Choroid plexus epithelial cell (primary cell): Measurements from ENCODE around the gene PNPLA2.

ENCODE experiments used
- DNase-seq: peaks from one replicate; pipeline ENCODE4 v3.0.0-alpha.2; 2010; ENCODE audit warnings: low read depth
- H3K4me3 ChIP-seq: 2 replicates; pipeline ENCODE4 v1.5.1; 2011; ENCODE audit warnings: low read depth, mild to moderate bottlenecking, control low read depth, low read length, moderate library complexity
- TF ChIP-seq, protein P1 (sequence below): conservative IDR thresholded peaks from 2 replicates; pipeline ENCODE4 v1.5.1; 2011; ENCODE audit warnings: low read depth, mild to moderate bottlenecking, control low read depth, inconsistent platforms, low read length, moderate library complexity

The PNPLA2 gene

DNA sequence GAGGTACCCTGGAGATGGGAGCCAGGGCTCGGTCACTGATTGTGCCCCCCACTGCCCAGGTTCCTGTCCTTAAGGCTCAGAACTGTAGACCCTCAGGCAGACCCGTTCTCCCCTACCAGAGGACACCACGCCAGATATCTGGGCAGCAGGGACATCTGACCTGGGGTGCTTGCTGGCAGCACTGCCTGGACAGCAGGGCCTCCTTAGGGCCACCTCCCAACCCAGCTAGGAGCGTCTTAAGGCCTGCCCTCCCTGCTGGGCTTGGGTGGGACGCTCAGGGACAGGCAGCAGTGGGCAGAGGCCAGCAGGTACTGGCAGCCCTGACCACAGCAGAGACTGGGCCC, 20.5 kb downstream of the PNPLA2 start:
- H3K4me3 ChIP-seq, result no peak overlapping the region
- TF ChIP-seq, protein P1, sequence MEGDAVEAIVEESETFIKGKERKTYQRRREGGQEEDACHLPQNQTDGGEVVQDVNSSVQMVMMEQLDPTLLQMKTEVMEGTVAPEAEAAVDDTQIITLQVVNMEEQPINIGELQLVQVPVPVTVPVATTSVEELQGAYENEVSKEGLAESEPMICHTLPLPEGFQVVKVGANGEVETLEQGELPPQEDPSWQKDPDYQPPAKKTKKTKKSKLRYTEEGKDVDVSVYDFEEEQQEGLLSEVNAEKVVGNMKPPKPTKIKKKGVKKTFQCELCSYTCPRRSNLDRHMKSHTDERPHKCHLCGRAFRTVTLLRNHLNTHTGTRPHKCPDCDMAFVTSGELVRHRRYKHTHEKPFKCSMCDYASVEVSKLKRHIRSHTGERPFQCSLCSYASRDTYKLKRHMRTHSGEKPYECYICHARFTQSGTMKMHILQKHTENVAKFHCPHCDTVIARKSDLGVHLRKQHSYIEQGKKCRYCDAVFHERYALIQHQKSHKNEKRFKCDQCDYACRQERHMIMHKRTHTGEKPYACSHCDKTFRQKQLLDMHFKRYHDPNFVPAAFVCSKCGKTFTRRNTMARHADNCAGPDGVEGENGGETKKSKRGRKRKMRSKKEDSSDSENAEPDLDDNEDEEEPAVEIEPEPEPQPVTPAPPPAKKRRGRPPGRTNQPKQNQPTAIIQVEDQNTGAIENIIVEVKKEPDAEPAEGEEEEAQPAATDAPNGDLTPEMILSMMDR, result no peak
- DNase-seq, result no peak

DNA sequence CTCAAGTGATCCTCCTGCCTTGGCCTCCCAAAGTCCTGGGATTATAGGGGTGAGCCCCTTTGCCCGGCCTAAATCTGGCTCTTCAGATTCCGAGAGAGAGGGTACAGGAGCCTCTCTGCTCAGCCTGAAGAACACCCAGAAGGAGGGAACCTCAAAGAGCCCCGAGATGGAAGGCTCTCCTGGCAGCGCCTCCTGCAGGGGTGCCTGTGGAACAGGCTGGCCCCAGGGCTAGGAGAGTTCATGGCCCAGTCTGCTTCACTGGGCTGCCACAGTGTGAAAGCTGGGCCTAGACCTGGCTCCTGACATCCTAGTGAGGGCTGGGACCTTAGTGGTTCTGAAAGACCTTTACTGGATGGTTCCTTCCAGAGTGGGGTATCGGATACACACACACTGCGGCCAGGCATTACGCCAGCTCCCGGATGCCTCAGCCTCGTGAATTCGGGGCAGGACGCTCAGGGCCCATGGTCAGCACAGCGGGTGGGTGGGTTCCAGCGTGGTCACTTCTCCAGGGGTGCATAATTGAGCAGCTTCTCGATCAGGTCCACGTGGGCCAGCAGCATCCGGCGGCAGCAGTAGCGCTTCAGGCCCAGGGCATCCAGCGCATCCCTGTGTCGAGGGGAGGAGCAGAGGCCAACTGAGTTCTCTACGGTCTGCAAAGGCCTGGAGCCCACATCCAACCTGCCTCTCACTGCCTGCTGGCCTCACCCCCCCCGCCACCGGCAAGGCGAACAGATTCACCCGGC, 21.3 kb downstream of the PNPLA2 start:
- TF ChIP-seq, protein P1, result peak; percentile 57
- peak; percentile 41 for DNase-seq
- peak overlapping the region; percentile 1 for H3K4me3 ChIP-seq

DNA sequence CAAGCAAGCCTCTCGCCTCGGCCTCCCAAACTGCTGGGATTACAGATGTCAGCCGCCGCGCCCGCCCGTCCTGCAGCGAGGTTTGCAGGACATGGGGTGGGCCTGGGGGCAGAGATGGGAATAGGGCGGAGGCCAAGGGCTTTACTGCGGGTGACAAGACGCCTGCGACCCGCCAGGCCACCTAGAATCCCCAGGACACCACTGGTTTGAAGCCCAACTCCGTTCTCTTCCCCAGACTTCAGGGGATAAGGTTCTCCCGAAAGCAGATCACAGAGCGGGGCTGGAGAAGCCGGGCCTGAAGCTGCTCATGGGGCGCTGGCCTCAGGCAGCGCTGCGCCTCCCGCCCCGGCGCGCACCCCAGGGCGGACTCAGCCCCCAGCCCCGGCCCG, 23.3 kb downstream of the PNPLA2 start:
- TF ChIP-seq, protein P1, result no peak
- peak overlapping the region; percentile 91 for H3K4me3 ChIP-seq
- no peak for DNase-seq

DNA sequence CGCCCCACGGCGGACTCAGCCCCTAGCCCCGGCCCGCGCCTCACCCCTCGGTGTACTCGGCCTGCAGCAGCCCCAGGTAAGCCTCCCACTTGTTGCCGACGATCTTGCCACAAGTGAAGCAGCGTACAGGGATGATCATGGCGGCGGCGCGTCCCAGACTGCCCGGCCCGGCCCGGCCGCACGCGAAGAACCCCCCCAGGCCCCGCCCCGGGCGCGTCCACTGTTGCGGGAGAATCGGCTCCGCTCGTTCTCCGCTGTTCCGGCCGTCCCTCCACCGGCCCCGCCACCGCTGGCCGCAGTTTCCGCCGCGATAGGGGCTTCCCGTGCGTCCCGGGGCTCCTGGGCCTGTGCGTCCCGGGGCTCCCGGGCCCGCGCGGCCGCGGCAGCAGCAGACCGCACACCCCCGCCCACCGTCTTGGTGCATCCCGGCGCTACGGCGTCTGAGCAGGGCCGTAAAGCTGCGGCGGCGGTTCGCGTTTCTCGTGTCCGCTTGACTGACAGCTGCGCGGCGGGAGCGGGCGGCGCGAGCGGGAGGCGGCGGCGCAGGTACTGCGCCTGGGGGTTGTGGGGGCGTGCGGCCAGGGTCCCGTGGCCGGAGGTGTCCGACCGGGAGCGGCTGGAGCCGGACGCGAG, 23.8 kb downstream of the PNPLA2 start, which contains the start of the genes POLR2L and TSPAN4:
TSS of gene POLR2L (minus strand) at position 160 of the 633 bp plus-strand sequence. CDS start at position 139, 21 bp downstream.
TSS of gene TSPAN4 (plus strand) at position 483 of the 633 bp plus-strand sequence. CDS start 7,453 bp downstream, outside the sequence.
- TF ChIP-seq, protein P1, result no peak
- peak within 1 kb of the TSS; percentile 91 for H3K4me3 ChIP-seq
- DNase-seq, result peak; percentile 94

DNA sequence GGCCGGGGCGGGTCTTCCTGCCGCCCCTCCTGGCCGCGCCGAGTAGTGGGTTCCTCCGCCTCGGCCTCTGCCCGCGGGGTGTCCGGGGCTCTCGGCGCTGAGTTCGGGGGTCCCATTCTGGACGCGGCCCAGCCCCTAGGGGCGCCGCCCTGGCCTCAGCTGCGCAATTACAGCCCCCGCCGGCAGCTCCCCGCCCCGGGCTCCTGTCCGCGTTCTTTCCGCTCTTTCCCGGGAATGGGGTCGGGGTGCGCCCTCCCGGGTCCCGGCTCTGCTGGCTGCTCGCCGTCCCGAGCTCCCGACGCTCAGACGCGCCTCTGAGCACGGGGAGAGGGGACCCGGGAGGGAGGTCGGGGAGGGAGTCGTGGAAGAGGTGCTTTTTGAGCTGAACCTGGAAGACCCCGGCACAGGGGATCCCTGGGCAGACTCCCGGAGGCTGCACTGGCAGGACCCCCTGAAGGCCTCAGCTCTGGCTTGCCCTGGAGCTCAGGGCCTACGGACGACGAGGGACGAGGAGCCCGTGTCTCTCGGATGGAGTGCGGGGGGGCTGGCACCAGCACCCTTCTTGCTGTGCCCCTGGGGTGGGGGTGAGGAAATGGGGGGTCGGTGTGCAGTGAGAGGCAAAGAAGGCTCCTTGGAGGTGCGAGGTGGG, 24.5 kb downstream of the PNPLA2 start:
- H3K4me3 ChIP-seq, result peak overlapping the region; percentile 91

DNA sequence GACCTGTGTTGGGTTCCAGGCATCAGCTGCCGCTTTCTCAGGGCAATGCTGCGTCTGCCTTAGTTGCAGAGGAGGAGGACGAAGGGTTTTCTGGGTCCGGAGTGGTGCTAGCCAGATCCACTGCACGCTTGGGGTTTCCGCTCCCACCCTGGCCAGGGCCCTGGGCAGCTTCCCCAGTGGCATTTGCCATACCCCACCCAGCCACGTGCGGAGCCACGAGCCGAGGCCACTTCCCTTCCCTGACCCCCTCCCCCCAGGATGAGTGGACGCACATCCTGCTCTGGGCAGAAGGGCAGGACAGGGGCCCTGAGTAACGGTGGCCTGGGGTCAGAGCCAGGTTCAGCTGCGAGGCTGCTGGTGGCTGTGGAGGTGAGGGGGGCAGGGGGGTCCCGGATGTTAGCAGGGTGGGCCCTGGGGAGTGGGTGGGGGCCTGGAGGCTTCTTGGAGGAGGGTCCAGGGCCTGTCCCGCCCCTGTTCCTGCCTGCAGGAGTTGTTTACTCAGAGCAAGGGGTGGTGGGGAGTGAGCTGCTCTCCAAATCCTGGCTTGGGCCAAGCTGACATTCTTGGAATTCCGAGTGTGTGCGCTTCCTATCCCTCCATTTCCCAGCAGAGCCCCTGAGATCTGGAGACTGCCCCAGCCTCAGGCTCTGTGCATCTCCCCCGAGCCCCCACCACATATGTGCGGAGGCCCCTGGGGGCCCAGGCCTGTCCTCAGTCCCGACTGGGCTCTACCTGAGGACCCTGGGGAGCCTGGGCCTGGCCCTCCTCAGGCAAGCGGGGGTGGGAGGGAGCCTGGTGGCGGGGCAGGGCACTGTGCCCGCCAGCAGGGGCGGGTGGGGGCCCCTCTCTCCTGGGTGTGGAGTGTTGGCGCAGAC, 25.3 kb downstream of the PNPLA2 start:
- peak; percentile 97 for DNase-seq
- peak overlapping the region; percentile 91 for H3K4me3 ChIP-seq
- TF ChIP-seq, protein P1, result no peak

More for the DNA sequence above, 24.5 kb downstream of the PNPLA2 start:
- no peak for DNase-seq
- TF ChIP-seq, protein P1, result no peak
